ENCODE measurements around the gene ANKRD61.
"Not testable (repeated sequence)": the region's sequence is repeated elsewhere in the genome, so short reads cannot be mapped to it uniquely, and the experiment has no call there.

ANKRD61 gene

GRCh38 chr7:6032167-6032566 is 991 bp downstream of the ANKRD61 start:
- no peak for DNase-seq

- DNase-seq: no peak
Observed at GRCh38 chr7:6032641-6033040, 1.5 kb downstream of the ANKRD61 start.

GRCh38 chr7:6035165-6035564 is 4.0 kb downstream of the ANKRD61 start:
- DNase-seq: no peak

GRCh38 chr7:6035686-6036085 is 4.5 kb downstream of the ANKRD61 start:
- no peak for DNase-seq

GRCh38 chr7:6049780-6050179 is 18.6 kb downstream of the ANKRD61 start:
- no peak for DNase-seq

GRCh38 chr7:6051185-6051584 is 20.0 kb downstream of the ANKRD61 start:
- not testable (repeated sequence) for DNase-seq

GRCh38 chr7:6056616-6057015 is 25.4 kb downstream of the ANKRD61 start:
- no peak for DNase-seq

- DNase-seq: no peak
Observed at GRCh38 chr7:6057316-6058129, 26.3 kb downstream of the ANKRD61 start.

- DNase-seq: not testable (repeated sequence)
Observed at GRCh38 chr7:6059941-6060340, 28.8 kb downstream of the ANKRD61 start.

- DNase-seq: no peak
Observed at GRCh38 chr7:6071406-6071805, 40.2 kb downstream of the ANKRD61 start.

GRCh38 chr7:6074612-6075380 is 43.6 kb downstream of the ANKRD61 start:
- DNase-seq: no peak

GRCh38 chr7:6078548-6078947 is 47.4 kb downstream of the ANKRD61 start:
- no peak for DNase-seq

GRCh38 chr7:6083047-6083446 is 51.9 kb downstream of the ANKRD61 start:
- DNase-seq: not testable (repeated sequence)

Measured in NCI-H1436 treated with DMSO at 0.1 percent for 48 hours (cell line).